BJ (cell line): ENCODE measurements around the gene IL1RAPL1. TPM values are rescaled to one million over a fixed set of nuclear protein-coding genes. Genes with fewer than 3 reads are reported as not detected.
A peak's percentile ranks its signal among the peaks of the same experiment; 100 is the strongest.

Experiments used
- CTCF ChIA-PET: fragments of 350-600 bp; formaldehyde crosslinking; extraction: SDS; loops from one replicate; lab custom pipeline; 2021; ENCODE audit warnings: antibody characterized with exemption, inconsistent platforms; lab: Yijun Ruan, JAX
- POLR2A ChIA-PET: fragments of 300-600 bp; sonication (Branson Sonifier 250); formaldehyde crosslinking; extraction: SDS; loops from one replicate; lab custom pipeline; 2021; ENCODE audit warnings: antibody characterized with exemption; lab: Charles Lee
- DNase-seq: peaks from one replicate; pipeline ENCODE4 v3.0.0-alpha.2; 2011; ENCODE audit warnings: low read depth
- H3K27me3 ChIP-seq: 2 replicates; pipeline ENCODE4 v1.6.0; 2011; ENCODE audit warnings: low read length; ENCODE audit not compliant: control insufficient read depth, insufficient read depth
- H3K36me3 ChIP-seq: 2 replicates; pipeline ENCODE4 v1.5.1; 2011; ENCODE audit warnings: low read length; ENCODE audit not compliant: control insufficient read depth, insufficient read depth
- H3K4me3 ChIP-seq: 2 replicates; pipeline ENCODE4 v1.5.1; 2011; ENCODE audit warnings: low read depth, mild to moderate bottlenecking, control low read depth, low read length
- polyA plus RNA-seq: library from polyadenylated mRNA; depleted of rRNA; stranded (reverse); fragments of >200 nt; gene quantifications from 2 replicates; pipeline ENCODE4 v1.2.3, GENCODE V29; 2011
- TF ChIP-seq, protein P1 (sequence below): IDR thresholded peaks from 2 replicates; pipeline ENCODE4 v1.5.1; 2011; ENCODE audit warnings: low read depth, mild to moderate bottlenecking, control low read depth, inconsistent platforms, low read length, moderate library complexity; ENCODE audit not compliant: insufficient read depth

IL1RAPL1 gene
- polyA plus RNA-seq, 1 experiment = 0.02 TPM

DNA sequence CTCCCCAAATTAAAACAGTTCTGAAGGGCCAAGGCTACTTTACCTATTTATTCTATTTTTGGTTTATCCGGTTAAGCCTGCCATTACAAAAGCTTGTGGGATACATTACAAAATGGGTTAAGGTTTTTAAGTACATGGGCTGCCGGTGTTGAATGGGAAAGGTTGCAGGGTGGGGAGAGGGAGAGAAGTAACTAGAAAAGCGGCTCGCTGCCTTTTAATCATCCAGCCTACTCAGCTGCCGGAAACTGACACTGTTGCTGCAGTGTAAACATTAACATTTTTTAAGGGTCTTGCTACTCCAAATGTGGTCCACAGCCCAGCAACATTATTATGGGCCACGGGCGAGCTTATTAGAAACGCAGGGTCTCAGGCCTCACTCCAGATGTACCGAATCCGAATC, 1.5 kb upstream of the IL1RAPL1 start:
- POLR2A ChIA-PET = no interaction called here
- TF ChIP-seq, protein P1, sequence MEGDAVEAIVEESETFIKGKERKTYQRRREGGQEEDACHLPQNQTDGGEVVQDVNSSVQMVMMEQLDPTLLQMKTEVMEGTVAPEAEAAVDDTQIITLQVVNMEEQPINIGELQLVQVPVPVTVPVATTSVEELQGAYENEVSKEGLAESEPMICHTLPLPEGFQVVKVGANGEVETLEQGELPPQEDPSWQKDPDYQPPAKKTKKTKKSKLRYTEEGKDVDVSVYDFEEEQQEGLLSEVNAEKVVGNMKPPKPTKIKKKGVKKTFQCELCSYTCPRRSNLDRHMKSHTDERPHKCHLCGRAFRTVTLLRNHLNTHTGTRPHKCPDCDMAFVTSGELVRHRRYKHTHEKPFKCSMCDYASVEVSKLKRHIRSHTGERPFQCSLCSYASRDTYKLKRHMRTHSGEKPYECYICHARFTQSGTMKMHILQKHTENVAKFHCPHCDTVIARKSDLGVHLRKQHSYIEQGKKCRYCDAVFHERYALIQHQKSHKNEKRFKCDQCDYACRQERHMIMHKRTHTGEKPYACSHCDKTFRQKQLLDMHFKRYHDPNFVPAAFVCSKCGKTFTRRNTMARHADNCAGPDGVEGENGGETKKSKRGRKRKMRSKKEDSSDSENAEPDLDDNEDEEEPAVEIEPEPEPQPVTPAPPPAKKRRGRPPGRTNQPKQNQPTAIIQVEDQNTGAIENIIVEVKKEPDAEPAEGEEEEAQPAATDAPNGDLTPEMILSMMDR = no peak
- no peaks in the 10 kb centered on the region for H3K36me3 ChIP-seq
- CTCF ChIA-PET = no interaction called here
- no peak for DNase-seq
- H3K27me3 ChIP-seq = no peaks in the 10 kb centered on the region
- H3K4me3 ChIP-seq = peak overlapping the region; percentile 16; the same call in 1 of the 2 replicates

DNA sequence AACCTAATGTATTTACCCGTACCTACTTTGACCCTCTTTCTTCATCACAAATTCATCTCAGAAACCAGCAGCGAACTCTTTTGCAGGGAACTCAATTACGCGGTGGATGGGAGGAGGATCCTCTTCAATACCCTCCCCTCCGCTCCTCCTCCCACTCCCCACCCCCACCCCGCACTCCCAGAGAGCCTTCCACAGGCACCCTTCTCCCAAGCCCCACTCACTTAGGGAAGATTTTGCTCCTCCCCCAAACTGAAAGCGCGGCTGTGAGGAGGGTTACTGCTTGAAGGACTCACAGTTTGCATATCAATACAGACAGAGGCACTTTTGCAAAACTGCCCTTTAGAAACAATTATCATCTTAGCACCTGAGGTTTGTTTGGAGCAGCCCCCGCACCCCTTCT, 960 bp upstream of the IL1RAPL1 start:
- DNase-seq = no peak
- POLR2A ChIA-PET = no interaction called here

DNA sequence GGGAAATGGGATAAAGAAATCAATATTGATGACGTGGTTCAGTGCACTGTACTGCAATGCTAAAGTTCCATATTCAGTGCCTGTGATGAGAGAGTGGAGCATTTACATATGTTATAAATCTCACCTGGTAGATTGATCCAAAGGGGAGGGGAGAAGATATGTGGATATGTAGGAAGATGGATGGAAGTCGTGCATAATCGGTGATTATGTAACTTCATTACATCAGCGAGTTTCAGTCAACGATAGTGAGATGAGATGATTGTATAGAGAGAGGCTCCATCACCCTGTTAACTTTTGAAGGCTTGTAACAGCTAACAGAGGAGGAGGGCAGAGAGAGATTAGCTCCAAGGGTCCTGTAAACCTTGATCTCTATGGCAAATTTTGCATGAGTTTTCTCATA, 1.8 kb downstream of the IL1RAPL1 start:
- no peaks in the 10 kb centered on the region for H3K36me3 ChIP-seq
- TF ChIP-seq, protein P1 = no peak
- no peaks in the 10 kb centered on the region for H3K27me3 ChIP-seq
- no peak for DNase-seq
- ChIA-PET CTCF (no interaction called here), POLR2A (no interaction called here)
- no peak overlapping the region for H3K4me3 ChIP-seq

More for the DNA sequence above, 960 bp upstream of the IL1RAPL1 start:
- no peaks in the 10 kb centered on the region for H3K36me3 ChIP-seq
- H3K4me3 ChIP-seq = peak overlapping the region; percentile 28
- TF ChIP-seq, protein P1 = no peak
- no peaks in the 10 kb centered on the region for H3K27me3 ChIP-seq
- CTCF ChIA-PET = no interaction called here

DNA sequence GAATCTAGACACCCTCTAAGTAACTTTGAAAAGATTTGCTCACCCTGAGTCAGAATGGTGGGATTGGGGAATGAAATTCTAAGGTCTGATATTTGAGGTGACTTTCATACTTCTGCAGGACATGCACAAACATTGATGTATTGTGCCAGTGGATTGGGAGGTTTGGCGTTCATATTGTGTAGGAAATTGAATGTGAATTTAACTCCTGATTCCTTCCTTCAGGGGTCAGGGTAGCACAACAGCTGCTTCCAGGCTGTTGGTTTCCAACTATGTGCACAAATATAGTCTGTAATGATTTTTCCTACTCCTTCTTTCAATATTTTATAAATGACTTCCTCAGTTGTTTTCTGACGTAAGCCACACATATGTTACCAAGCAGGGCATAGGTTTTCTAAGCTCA, 3.1 kb downstream of the IL1RAPL1 start:
- Histone ChIP-seq H3K27me3 (no peaks in the 10 kb centered on the region), H3K36me3 (no peaks in the 10 kb centered on the region), H3K4me3 (no peak overlapping the region)
- POLR2A ChIA-PET = no interaction called here
- CTCF ChIA-PET = interaction anchor here (0.6 kb wide), 1 partner anchor 1182 kb away, joined by 3 read pairs; no protein-coding TSS in a partner anchor
- TF ChIP-seq, protein P1 = no peak
- DNase-seq = no peak

DNA sequence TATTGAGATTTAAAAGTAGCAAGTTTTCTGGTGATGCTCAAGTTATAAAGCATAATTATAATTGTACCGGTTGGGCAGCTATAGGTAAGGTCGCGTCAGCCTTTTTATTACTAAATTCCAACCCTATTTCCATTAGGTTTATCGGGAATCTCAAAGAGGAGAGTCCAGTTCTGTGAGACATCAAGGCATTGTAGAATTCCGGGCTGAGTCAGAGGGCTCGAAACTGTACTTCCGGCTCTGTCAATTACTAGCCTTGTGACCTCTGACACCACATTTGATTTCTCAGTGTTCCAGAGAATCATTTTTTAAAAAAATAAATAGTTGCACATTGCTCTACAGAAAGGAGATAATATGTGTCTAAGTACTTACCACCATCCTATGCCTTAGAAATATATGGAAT, 4.3 kb downstream of the IL1RAPL1 start:
- POLR2A ChIA-PET = no interaction called here
- Histone ChIP-seq H3K4me3 (no peak overlapping the region), H3K36me3 (no peaks in the 10 kb centered on the region), H3K27me3 (no peaks in the 10 kb centered on the region)
- TF ChIP-seq, protein P1 = no peak
- CTCF ChIA-PET = interaction anchor here (0.6 kb wide), 2 partner anchors 160 to 620 kb away, joined by 3 read pairs; no protein-coding TSS in a partner anchor
- DNase-seq = no peak
